GM18517 (cell line): ENCODE data around the gene FUT2.
A peak's percentile ranks its signal among the peaks of the same experiment; 100 is the strongest.

ENCODE experiments used
- ATAC-seq: cut with Tn5 transposase; IDR thresholded peaks from one replicate; pipeline ENCODE4 v1.9.1; 2021; ENCODE audit warnings: mild to moderate bottlenecking, moderate library complexity; ENCODE audit not compliant: unreplicated experiment

FUT2 gene

DNA sequence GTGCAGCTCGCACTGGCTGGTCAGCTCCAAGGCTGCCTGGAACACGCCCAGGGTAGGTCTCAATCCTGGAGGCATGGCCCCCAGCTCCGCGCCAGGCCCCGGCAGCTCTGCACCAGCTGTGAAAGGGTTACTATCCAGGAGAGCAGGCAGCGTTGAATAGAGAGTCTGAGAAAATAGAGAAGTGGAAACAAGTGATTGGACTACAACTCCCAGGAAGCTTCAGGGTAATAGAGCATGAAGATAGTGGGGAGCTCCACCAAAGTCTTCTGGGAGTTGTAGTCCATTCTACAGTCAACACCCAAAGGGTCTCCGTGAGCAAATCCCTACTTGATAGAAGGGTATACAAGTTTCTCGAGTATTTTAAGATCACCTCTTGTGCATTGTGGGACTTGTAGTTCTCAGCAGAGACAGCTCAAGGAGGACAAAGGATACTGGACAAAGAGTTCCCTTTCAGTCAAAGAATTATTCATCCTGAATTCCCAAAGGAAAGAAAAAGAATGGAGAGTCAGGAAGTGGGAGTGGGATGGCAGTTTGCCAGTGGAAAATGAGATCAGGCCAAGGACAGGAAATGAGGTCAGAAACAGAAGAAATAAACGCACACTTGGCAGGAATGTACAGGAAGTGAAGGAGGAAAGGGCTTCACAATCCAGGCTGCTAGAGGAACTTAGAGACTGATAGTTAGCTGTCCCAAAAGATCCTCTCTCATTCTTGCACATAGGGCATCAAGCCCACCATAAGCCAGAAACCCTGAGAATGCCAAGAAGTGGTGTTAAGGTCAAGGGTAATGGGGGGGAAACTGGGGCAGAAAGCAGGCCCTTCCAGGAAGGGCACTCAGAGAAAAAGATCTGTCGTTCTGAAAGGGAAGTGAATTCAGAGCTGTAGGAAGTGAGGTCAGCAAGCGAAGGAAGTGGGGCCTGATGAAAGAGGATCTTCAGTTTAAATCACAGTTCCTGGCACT lies 29.3 kb downstream of the FUT2 start:
- ATAC-seq: no peak

DNA sequence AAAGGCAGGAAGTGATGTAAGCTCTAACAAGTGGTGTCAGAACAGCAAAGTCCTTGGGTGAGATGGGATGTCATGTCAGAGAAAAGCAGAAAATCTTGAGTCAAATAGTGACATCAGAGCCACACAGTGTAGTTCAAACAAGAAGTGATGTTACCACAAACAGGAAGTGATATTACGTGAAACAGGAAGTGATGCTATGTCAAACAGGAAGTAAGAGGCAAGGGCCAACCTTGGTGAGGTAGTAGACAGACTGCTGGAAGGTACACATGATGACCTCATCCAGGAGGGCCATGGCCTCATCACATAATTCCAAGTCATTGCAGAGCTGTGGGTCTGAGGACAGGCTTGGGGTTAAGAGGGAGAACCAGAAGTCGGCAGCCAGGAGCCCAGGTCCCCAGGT lies 30.8 kb downstream of the FUT2 start:
- no peak for ATAC-seq

DNA sequence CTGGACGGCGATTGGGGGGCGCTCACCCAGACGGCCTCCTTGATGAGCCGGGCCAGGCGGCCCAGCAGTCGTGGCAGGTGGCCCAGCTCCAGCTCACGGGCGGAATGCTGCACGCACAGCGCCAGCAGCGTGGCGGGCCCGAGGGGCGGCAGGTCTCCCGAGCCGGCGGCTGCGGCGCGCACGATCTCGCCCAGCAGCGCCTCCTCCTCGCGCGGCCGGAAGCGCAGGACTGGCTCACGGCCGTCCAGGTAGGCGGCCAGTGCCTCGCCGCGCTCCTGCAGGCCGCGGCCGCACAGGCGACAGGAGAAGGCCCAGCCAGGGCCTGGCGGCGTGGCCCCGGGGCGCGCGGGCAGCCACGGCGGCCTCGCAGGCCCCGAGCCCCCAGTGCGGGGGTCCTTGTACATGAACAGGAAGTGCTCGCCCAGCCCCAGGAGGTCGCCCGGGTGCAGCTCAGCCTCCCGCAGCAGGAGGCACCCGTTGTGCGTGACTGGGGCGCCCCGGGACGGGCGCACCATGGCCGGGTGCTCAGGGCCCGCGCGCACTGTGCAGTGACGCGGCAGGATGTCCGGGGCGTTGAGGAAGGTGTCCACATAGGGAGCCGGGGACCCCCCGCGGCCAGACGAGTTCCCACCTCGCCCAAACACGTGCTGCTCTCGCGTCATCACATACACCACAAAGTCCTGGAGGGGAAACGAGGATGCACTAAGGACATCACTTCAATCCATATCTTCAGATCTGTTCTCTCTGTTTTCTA lies 33.3 kb downstream of the FUT2 start:
- ATAC-seq: no peak

DNA sequence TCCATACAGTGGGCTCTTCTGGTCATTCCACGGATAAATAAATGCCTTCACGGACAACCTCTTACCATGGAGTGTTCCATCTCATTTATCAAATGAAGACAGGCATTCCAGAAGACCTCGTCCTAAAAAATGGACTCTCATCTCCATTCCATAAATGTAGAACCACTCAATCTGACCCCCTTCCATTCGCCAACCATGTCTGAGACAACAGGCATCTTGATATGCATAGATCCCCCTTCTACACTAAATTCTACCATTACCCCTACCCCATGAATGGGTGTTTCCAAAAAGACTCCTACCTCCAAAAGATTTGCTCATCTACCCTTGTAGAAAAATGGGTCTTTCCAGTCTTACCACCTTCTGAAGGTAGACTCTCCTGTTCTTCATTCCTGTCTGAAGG lies 35.7 kb downstream of the FUT2 start:
- ATAC-seq: no peak

DNA sequence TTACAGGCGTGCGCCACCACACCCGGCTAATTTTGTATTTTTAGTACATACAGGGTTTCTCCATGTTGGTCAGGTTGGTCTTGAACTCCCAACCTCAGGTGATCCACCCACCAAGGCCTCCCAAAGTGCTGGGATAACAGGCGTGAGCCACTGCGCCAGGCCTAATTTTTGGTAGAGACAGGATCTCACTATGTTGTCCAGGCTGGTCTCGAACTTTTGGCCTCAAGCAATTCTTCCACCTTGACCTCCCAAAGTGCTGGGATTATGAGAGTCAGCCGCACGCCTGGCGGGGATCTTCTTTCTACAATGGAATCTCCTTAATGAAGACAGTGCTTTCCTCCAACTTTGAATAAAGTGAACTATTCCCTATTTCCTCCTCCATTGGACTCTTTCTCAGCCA lies 38.9 kb downstream of the FUT2 start:
- no peak for ATAC-seq

DNA sequence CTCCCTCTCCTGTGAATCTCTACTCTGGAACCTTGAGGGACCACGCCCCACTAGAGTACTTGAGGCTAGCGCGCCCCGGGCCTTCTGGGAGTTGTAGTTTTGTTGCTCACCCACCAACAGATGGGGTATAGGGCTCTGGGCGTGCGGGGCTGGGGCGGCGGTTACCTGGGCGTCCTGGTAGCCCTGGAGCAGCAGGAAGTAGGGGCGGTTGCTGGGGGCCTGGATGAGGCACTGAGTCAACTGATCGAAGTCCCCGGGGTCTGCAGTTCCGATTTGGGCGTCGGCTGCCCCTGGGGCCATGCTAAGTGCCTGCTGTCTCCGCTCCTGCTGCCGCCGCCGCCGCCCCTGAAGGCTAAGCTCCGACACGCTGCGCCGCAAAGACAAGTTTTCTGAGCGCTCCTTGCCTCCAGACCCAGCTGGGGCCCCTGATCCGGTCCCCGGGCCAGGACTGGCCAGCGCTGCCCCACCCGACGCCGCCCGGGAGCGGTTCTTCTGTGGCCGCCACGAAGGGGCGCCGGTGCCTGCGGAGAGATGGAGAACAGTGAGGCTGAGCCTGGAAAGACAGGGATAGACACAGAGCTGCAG lies 39.4 kb downstream of the FUT2 start:
- no peak for ATAC-seq

DNA sequence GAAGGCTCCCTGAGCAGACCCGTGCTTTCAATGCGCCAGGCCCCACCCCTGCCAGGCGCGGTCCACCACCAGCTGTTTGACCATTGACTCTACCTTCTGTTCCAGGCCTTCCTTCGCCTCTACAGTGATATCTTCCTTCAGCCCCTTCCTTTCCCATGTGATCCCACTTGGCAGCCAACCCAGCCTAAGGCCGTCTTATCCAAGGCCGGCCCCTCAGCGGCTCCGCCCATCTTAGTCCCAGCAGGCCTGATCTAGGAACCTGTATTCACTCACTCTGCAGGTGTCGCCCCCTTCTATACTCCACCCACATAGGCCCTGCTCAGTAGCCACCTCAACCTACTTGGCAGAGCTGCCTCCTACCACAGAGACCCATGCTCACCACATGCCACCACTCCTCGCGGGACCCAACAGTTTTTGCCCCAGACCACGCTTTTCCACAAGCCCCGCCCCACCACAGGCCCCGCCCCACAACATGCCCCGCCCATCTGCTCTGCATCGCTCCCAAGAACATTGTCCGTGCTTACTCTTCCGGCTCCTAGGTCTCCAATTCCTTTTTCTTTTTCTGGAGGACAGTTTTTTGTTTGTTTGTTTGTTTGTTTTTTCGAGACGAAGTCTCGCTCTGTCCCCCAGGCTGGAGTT lies 41.7 kb downstream of the FUT2 start:
- ATAC-seq: no peak

DNA sequence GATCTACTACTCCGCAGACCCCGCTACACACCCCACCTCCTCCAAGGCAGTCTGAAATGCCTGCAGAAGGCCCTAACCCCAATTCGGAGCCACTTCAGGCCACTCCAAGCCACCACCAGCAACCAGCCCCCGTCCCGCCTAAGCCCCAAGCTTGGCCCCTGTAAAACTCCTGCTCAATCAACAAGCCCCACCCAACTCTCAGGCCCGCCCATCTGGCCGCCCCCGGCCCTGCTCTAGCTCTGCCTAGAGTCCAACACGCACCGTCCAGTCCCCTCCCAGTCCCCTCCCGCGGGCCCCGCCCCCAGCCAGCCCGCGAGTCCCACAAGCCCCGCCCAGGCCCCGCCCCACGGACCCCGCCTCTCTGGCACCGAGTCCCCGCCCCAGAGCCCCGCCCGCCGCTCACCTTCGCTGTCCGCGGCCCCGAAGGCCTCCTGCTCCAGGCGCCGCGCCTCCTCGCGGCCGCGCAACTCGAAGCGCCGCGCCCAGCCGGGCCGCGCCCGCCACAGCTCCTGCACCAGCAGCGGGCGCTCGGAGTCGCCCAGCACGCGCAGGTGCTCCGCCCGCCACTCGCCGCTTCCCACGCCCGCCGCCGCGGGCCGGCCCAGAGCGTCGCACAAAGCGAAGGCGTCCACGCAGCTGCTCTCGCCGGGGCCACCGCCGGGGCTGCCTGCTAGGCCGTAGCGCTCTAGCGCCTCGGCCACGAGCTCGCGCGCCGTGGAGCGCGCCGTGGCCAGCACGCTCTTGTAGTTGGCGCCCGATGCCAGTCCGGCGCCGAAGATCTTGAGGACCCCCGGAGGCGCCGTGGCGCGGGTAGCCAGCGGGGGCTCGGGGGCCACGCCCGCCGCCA lies 43.0 kb downstream of the FUT2 start:
- ATAC-seq: no peak

DNA sequence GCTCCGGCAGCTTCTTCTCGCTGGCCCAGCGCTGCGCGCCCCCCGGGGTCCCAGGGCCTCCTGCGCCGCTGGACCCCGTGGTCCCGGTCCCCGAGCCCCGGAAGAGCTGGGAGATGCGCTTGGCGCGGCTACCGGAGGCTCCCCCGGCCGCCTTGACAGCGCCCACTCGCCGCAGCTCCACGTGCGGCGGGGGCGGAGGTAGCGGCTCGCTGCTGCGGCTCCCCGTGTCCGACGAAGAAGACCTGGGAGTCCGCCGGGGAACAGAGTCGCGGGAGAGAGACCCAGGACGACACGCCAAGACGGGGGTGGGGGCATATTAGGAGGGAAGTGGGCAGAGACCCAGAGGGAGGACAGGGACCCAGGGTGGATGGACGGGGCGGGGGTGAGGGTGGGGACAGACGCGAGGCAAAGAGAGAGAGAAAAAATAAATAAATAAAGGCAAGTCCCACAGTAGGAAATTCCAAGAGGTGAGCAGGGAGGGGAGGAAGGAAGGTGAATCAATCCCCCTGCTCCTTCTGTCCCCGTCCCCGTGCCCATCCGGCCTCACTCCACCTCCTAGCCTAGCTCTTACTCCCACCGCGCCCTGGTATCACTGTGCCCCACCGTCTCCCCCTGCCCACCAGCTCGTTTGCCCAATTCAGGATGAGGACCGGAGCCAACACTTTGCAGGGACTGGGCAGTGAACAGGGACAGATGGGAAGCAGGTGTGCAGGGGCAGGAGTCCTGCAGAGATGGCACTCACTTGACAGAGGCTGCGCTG lies 43.8 kb downstream of the FUT2 start:
- no peak for ATAC-seq

DNA sequence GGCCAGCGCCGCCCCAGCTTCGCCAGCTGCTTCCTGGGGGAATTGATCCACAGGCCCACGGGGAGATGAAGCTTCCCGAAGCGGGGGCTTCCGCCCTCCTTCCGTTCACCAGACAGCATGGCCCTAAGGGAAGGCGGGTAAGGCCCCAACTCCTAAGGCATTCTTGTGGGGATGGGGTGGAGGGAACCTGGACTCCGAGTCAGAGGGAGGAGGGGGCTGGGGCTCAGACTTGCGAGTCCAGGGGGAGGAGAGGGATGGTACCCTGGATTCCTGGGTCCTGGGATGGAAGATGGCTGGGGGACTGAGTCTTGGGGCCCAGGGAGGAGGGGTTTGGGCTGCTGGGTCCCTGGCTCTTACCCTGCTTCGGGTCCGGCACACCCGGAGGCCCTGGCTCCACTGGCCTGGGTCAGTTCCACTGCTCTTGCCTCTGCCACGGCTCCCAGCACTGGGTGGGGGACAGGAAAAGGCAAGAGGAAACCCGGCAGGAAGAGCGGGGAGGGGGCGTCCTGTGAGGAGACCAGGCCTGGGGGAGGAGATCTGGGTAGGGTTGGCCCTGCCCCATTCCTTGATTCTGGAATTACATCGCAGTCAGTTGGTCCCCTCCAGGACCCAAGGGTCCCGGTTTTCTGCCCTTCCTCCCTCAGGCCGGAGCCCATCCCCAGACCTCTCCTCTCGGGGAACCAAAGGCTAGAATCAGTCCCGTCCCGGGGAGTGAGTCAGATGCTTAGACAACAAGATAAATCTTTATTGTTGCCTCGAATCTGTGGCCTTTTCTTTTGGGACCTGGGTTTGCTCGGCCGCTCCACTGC lies 44.6 kb downstream of the FUT2 start, which contains the start of gene RASIP1:
Gene RASIP1 (minus strand): TSS at position 447 of the 809 bp plus-strand sequence. CDS start 328 bp downstream, at position 119.
- ATAC-seq: no peak

DNA sequence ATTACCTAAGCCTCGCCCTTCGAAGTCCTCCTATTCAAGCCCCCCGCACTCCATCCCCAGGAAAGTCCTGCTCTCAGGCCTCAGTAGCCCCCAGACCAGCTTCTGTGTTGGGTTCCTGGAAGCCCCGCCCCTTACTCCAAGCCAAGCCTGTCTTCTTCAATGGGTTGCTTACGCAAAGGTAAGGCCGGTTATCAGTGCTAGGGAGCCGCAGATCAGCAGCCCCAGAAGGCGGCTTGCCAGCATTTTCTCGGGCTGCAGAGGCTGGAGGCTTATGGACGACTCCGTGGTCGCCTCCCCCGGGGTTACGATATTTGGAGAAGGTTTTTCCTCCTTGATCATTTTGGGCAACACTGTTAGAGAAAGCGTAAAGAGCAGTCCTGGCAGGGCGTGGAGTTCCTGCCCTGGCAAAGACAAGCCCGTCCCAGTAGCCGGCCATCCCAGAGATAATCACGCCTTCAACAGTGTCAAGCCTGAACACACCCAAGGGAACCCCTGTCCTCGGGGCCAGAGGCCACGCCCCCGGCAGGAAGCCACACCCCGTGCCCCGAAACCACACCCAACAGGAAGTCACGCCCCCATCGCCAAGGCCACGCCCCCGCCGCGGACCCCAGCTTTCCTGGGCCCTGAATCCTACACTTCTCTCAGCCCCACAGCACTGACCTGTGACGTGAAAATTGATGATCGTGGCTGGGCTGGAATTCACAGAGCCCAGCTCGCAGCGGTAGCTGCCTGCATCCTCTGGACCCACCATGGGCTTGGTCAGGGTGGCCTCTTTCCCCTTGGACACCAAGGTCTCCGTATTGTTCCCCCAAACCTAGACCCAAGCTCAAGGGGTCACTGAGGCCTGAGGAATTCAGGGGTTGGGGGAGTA lies 45.6 kb downstream of the FUT2 start:
- ATAC-seq: no peak

DNA sequence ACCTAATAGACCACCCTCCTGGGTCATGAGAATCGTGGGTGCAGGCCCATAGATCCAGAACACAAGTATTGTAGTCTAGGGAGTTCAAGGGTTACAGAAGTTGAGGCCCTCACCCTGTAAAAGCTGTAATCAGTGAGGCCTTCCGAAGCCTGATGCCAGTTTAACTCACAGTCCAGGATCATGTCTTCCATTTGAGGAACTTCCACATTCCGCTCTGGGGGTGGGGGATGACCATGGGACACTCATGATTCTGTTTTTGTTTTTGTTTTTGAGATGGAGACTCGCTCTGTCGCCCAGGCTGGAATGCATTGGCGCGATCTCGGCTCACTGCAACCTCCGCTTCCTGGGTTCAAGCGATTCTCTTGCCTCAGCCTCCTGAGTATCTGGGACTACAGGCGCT lies 46.3 kb downstream of the FUT2 start:
- ATAC-seq: no peak

DNA sequence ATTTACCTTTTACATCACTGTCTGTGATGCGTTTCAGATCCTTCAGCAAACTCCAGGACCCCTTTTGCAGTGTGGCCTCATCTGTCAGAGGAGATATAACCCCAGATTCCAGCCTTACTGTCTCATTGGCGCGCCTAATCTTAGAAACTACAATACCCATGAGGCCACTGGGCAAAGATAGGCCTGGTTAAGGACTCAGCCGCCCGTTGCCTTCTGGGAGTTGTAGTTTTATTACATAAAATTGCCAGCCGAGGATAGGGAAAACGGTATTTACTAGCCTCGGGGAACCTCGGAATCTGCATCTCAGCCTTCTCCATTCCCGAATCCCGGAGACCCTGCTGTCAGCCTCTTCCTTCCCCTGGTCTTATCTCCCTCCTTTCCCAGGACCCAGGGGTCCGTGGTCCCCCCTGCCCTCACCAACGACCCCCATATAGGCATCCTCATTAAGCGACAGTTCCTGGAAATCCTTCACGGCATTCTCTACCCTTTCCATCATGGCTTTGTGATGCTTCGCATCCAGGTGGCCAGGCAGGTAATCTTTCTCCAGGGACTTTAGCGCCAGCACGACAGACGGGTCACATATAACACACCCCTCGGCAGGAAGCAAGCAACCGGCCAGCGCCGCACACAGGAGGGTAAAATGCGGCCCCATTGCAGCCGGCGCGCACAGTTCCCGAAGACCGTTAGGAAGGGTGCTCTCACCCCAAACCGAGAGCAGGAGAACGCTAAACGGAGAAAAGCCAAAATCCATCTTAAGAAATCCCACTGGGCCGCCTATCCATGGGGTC lies 49.6 kb downstream of the FUT2 start:
- ATAC-seq: no peak

DNA sequence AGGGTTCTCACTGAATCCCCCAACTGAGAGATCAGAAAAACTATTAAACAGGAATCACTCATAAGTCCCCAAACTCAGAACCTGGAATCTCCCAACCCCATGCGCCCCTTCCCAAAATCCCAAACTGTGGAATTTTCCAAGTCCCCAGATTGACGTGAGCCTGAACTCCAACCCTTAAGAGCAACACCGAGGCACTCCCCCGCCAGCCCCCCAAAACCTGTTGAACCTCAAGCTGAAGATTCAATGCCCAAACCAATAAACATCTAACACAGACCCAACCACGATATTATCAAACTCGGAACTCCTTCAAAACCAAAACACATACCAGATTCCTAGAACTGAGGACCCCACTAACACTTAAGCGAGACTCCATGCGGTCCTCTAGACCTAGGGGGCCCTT lies 50.3 kb downstream of the FUT2 start:
- no peak for ATAC-seq

DNA sequence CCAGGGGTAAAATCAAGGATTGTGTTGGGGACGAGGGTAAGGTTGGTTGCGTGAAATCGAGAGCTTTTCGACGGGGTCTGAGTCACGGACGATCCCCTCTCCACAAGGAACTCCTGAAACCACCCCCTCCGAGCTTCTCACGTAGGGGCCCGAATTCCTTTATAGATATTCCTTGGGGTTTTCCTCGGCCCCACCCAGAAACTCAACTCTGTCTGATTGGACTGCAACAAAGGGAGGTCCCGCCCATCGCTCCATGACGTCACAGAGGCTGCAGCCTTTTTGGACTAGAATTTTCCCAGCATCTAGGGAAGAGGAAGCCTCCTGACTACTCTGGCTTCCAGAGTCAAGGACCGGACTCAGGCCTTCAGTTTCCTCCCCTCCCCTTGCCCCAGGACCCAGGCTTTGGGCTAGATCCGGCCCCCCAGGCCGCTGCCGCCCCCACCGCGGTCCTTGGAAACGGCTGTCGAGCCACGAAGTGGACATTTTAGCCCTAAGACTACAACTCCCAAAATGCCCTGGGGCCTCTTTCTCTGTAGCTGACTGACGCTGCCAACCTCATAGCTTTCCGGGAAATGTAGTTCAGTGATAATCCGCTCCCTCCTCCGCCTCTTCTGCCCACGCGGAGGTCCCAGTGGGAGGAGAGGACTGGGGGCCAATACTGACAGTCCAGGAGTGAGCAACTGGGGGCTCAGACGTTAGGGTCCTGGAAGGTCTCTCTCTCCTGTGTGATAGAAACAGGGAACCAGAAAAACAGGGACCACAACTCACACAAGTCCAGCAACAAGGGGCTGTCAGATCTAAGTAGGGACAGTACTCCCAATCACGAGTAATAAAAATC lies 51.2 kb downstream of the FUT2 start, which contains the start of gene IZUMO1:
Gene IZUMO1 (minus strand): TSS at position 172 of the 838 bp plus-strand sequence. CDS start 1,050 bp downstream, outside the sequence.
- peak; percentile 49 for ATAC-seq
